H4 (cell line): ENCODE data around the gene GPR39. TPM values are rescaled to one million over a fixed set of nuclear protein-coding genes. Genes with fewer than 3 reads are reported as not detected.
A peak's percentile ranks its signal among the peaks of the same experiment; 100 is the strongest.
"Not testable (repeated sequence)": the region's sequence is repeated elsewhere in the genome, so short reads cannot be mapped to it uniquely, and the experiment has no call there.

ENCODE experiments used
- DNase-seq: peaks from one replicate; pipeline ENCODE4 v3.0.0-alpha.2; 2015; ENCODE audit warnings: low spot score
- total RNA-seq: library from RNA; depleted of rRNA; stranded (reverse); fragments of >200 nt; shearing (Covaris generic); gene quantifications from 2 replicates; pipeline ENCODE4 v1.2.3, GENCODE V29; 2014; rRNA removed

GPR39 gene
- 4.2 and 5.1 TPM in 2 replicates for total RNA-seq

- no peak for DNase-seq
Measured at GRCh38 chr2:132416723-132417395, at the start of gene GPR39. Gene GPR39, plus strand, starts transcription at chr2:132416805.

GRCh38 chr2:132368191-132368590 lies 48.4 kb upstream of the GPR39 start:
- no peak for DNase-seq

GRCh38 chr2:132372276-132372675 lies 44.3 kb upstream of the GPR39 start:
- DNase-seq: no peak

- DNase-seq: no peak
Measured at GRCh38 chr2:132373391-132374135, 43.0 kb upstream of the GPR39 start.

- DNase-seq: no peak
Measured at GRCh38 chr2:132374151-132374550, 42.5 kb upstream of the GPR39 start.

- DNase-seq: no peak
Measured at GRCh38 chr2:132374551-132374950, 42.1 kb upstream of the GPR39 start.

- no peak for DNase-seq
Measured at GRCh38 chr2:132374961-132375360, 41.6 kb upstream of the GPR39 start.

GRCh38 chr2:132381376-132381775 lies 35.2 kb upstream of the GPR39 start:
- no peak for DNase-seq

GRCh38 chr2:132383956-132384355 lies 32.6 kb upstream of the GPR39 start:
- DNase-seq: no peak

GRCh38 chr2:132384491-132385151 lies 32.0 kb upstream of the GPR39 start:
- no peak for DNase-seq

- DNase-seq: no peak
Measured at GRCh38 chr2:132387126-132387525, 29.5 kb upstream of the GPR39 start.

GRCh38 chr2:132390076-132390475 lies 26.5 kb upstream of the GPR39 start:
- DNase-seq: no peak

GRCh38 chr2:132391378-132391777 lies 25.2 kb upstream of the GPR39 start:
- no peak for DNase-seq

GRCh38 chr2:132392221-132392620 lies 24.4 kb upstream of the GPR39 start:
- DNase-seq: no peak

- no peak for DNase-seq
Measured at GRCh38 chr2:132392879-132393278, 23.7 kb upstream of the GPR39 start.

- DNase-seq: not testable (repeated sequence)
Measured at GRCh38 chr2:132397042-132397441, 19.6 kb upstream of the GPR39 start.

GRCh38 chr2:132400169-132400900 lies 16.3 kb upstream of the GPR39 start:
- peak; percentile 43 for DNase-seq

- no peak for DNase-seq
Measured at GRCh38 chr2:132400901-132401240, 15.7 kb upstream of the GPR39 start.

GRCh38 chr2:132401326-132401725 lies 15.3 kb upstream of the GPR39 start:
- DNase-seq: no peak

GRCh38 chr2:132403146-132403545 lies 13.5 kb upstream of the GPR39 start:
- no peak for DNase-seq

GRCh38 chr2:132404056-132404455 lies 12.5 kb upstream of the GPR39 start:
- DNase-seq: no peak

GRCh38 chr2:132407784-132408183 lies 8.8 kb upstream of the GPR39 start:
- DNase-seq: no peak
